Upper lobe of left lung (tissue), 4 donors: ENCODE data around the gene HIPK4.

Experiments
- EP300 ChIP-seq, 4 donors: sonication (generic); formaldehyde crosslinking; IDR thresholded peaks; one replicate each; pipeline ENCODE4 v1.5.1; 2017; ENCODE audit warnings: antibody characterized with exemption in 4 of 4, control low read depth in 2 of 4
- POLR2A ChIP-seq, 4 donors: fragments of 450-650 bp; IDR thresholded peaks; one replicate each; pipeline ENCODE4 v1.5.1; 2016 to 2017; ENCODE audit warnings: antibody characterized with exemption in 4 of 4, mild to moderate bottlenecking in 2 of 4
- POLR2AphosphoS5 ChIP-seq, 2 donors: sonication (generic); formaldehyde crosslinking; IDR thresholded peaks; one replicate each; pipeline ENCODE4 v1.5.1; 2017; ENCODE audit warnings: antibody characterized with exemption in 2 of 2
- TF ChIP-seq, protein P1 (sequence below), 6 experiments: fragments of 450-650 bp in 4 of 6; fragments of 200-600 bp in 2 of 6; sonication (generic) in 2 of 6; IDR thresholded peaks; one replicate each; pipeline ENCODE4 v1.5.1; 2016 to 2019; ENCODE audit warnings: antibody characterized with exemption in 6 of 6

DNA sequence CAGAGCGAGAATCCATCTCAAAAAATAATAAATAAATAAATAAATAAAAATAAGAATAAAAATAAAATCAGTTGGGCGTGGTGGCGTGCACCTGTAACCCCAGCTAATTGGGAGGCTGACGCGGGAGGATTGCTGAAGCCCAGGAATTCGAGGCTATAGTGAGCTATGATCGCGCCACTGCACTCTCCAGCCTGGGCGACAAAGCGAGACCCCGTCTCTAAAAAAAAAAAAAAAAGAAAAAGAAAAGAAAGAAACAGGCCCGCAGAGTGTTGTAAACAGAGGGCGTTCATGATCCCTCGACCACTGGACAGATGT, 30.4 kb upstream of the HIPK4 start:
- TF ChIP-seq, protein P1, sequence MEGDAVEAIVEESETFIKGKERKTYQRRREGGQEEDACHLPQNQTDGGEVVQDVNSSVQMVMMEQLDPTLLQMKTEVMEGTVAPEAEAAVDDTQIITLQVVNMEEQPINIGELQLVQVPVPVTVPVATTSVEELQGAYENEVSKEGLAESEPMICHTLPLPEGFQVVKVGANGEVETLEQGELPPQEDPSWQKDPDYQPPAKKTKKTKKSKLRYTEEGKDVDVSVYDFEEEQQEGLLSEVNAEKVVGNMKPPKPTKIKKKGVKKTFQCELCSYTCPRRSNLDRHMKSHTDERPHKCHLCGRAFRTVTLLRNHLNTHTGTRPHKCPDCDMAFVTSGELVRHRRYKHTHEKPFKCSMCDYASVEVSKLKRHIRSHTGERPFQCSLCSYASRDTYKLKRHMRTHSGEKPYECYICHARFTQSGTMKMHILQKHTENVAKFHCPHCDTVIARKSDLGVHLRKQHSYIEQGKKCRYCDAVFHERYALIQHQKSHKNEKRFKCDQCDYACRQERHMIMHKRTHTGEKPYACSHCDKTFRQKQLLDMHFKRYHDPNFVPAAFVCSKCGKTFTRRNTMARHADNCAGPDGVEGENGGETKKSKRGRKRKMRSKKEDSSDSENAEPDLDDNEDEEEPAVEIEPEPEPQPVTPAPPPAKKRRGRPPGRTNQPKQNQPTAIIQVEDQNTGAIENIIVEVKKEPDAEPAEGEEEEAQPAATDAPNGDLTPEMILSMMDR (IDR thresholded peaks at IDR 0.05) = no peak
- TF ChIP-seq EP300 (IDR thresholded peaks at IDR 0.05) (no peak), POLR2AphosphoS5 (IDR thresholded peaks at IDR 0.05) (no peak), POLR2A (IDR thresholded peaks at IDR 0.05) (no peak)
